ENCODE measurements around the gene CFTR.

The CFTR gene

DNA sequence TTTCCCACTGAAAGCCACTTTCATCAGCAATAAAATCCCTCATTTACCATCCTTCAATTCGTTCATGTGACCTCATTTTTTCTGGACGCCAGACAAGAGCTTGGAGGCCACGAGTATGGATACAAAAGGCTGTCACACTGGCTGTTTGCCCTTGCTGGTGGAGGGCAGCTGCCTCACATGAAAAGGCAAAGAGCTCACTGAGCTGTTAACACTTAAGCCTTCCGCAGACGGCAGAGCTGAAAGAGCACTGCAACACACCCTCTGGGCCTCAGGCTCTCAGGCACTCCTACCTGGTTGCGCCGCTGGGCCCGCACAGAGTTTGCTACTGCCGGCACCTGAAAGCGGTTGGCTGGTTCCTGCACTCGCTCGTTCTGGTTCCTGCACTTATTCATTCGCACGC lies 193.5 kb downstream of the CFTR start:
- Histone ChIP-seq H4K20me1 (ENCODE audit: insufficient read depth, low read length) (no peaks in the 10 kb centered on the region), H3K36me3 (replicated peaks; ENCODE audit: low read depth, low read length) (no peaks in the 10 kb centered on the region), H2AFZ (ENCODE audit: low read depth, low read length) (no peak overlapping the region), H3K27ac (ENCODE audit: low read length) (no peak overlapping the region), H3K9ac (ENCODE audit: low read length) (no peak overlapping the region), H3K79me2 (ENCODE audit: low read length) (no peaks in the 10 kb centered on the region), H3K9me3 (ENCODE audit: insufficient read depth, low read length) (no peaks in the 10 kb centered on the region), H3K4me1 (ENCODE audit: low read length) (no peaks in the 10 kb centered on the region), H3K4me2 (ENCODE audit: low read length) (no peak overlapping the region), H3K4me3 (ENCODE audit: low read length) (no peak overlapping the region), H3K27me3 (ENCODE audit: low read depth, low read length) (no peaks in the 10 kb centered on the region)
- no peak for TF ChIP-seq CTCF (IDR thresholded peaks at IDR 0.05; ENCODE audit: low read depth, low read length)
- no peak for TF ChIP-seq EZH2phosphoT487 (IDR thresholded peaks at IDR 0.05; ENCODE audit: low read depth)

DNA sequence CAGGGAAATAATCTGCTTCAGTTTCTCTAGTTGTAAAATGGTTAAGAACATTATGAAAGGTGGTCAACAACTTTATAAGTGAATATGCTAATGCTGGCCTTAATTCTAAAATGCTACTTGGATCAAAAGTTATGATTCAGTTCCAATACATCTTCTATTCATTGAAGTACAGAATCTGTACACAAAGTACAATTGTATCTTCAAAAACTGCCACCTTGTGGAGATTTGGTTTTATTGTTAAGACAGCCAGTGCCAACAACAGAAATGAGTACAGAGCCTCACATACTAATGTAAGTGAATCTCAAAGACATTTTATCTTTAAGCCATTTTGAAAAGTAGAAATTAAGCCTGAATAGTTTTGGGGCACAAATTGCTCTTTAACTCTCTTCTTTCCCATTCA lies 194.0 kb downstream of the CFTR start:
- no peaks in the 10 kb centered on the region for H3K9me3 ChIP-seq (ENCODE audit: insufficient read depth, low read length)
- H2AFZ ChIP-seq (ENCODE audit: low read depth, low read length): no peak overlapping the region
- TF ChIP-seq EZH2phosphoT487 (IDR thresholded peaks at IDR 0.05; ENCODE audit: low read depth) (no peak), CTCF (IDR thresholded peaks at IDR 0.05; ENCODE audit: low read depth, low read length) (peak; percentile 66)
- no peaks in the 10 kb centered on the region for H3K79me2 ChIP-seq (ENCODE audit: low read length)
- H3K27me3 ChIP-seq (ENCODE audit: low read depth, low read length): no peaks in the 10 kb centered on the region
- H3K9ac ChIP-seq (ENCODE audit: low read length): no peak overlapping the region
- 0 out of 2 replicates have a peak overlapping the region, but pooled peaks have one; percentile 18 for H3K4me2 ChIP-seq (ENCODE audit: low read length)
- no peaks in the 10 kb centered on the region for H3K36me3 ChIP-seq (replicated peaks; ENCODE audit: low read depth, low read length)
- no peak overlapping the region for H3K27ac ChIP-seq (ENCODE audit: low read length)
- H3K4me3 ChIP-seq (ENCODE audit: low read length): no peak overlapping the region
- H4K20me1 ChIP-seq (ENCODE audit: insufficient read depth, low read length): no peaks in the 10 kb centered on the region
- H3K4me1 ChIP-seq (ENCODE audit: low read length): no peaks in the 10 kb centered on the region

DNA sequence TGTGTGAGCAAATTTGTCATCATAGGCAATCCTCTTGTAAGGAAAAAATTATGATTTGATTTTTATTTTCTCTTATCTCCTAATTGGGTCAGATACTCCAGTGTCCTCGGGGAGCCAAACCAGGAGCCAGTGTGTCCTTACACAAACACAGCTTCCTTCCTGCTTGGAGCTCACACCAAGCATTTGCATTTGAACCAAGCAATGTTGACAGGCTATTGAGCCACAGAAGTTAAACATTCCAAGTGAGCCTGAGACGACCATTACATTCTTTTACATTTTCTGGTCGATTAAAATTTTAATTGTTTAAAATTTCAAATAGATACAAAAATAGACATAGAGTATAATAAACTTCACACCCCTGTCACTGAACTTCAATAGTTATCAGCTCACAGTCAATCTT lies 194.8 kb downstream of the CFTR start:
- H2AFZ ChIP-seq (ENCODE audit: low read depth, low read length): no peak overlapping the region
- H3K4me1 ChIP-seq (ENCODE audit: low read length): no peaks in the 10 kb centered on the region
- H3K4me3 ChIP-seq (ENCODE audit: low read length): no peak overlapping the region
- H3K79me2 ChIP-seq (ENCODE audit: low read length): no peaks in the 10 kb centered on the region
- no peak overlapping the region for H3K27ac ChIP-seq (ENCODE audit: low read length)
- no peaks in the 10 kb centered on the region for H4K20me1 ChIP-seq (ENCODE audit: insufficient read depth, low read length)
- no peak overlapping the region for H3K4me2 ChIP-seq (ENCODE audit: low read length)
- H3K36me3 ChIP-seq (replicated peaks; ENCODE audit: low read depth, low read length): no peaks in the 10 kb centered on the region
- no peaks in the 10 kb centered on the region for H3K9me3 ChIP-seq (ENCODE audit: insufficient read depth, low read length)
- TF ChIP-seq CTCF (IDR thresholded peaks at IDR 0.05; ENCODE audit: low read depth, low read length) (no peak), EZH2phosphoT487 (IDR thresholded peaks at IDR 0.05; ENCODE audit: low read depth) (no peak)
- no peak overlapping the region for H3K9ac ChIP-seq (ENCODE audit: low read length)
- H3K27me3 ChIP-seq (ENCODE audit: low read depth, low read length): no peaks in the 10 kb centered on the region

DNA sequence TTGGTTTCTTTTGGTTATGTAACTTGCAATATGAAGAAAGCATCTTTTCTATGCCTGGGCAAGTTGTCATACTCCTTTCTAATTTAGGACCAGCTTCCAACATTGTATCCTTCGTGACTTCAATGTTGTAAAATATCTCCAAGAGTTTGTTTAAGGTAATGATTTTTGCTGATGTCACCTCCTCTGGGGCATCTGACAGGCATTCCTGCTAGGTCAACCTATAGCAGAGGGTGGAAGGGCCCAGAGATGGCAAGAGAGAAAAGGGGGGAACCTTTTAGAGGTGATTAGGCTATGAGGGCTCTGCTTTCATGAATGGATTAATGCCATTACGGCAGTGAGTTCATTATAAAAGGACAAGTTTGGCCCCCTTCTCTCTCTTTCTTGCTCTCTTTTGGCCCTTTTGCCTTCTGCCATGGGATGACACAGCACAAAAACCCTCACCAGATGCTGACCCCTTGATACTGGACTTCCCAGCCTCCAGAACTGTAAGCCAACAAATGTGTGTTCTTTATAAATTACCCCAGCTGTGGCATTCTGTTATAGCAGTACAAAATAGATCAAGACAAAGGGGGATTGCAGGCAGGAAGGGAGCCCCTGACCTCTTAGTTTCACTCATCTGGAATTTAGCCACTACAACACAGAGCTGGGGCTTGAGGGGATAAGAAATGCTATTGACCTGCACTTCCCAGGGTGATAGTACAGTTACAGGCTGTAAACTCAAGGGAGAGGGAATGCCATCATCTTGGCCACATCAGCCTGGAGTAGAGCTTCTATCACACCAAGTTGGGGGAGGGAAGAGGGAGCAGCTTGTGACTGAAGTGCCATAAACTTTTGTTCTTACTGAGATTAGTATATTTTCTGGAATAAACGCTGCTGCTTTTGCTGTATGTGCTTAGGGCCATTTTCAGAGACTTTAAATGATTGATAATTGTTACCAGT lies 195.9 kb downstream of the CFTR start:
- Histone ChIP-seq H3K4me2 (ENCODE audit: low read length) (no peak overlapping the region), H2AFZ (ENCODE audit: low read depth, low read length) (no peak overlapping the region), H3K27ac (ENCODE audit: low read length) (no peak overlapping the region), H3K9me3 (ENCODE audit: insufficient read depth, low read length) (no peaks in the 10 kb centered on the region), H3K36me3 (replicated peaks; ENCODE audit: low read depth, low read length) (no peaks in the 10 kb centered on the region), H3K79me2 (ENCODE audit: low read length) (no peaks in the 10 kb centered on the region), H3K27me3 (ENCODE audit: low read depth, low read length) (no peaks in the 10 kb centered on the region; the same call in 1 of the 2 replicates), H3K4me1 (ENCODE audit: low read length) (no peaks in the 10 kb centered on the region), H4K20me1 (ENCODE audit: insufficient read depth, low read length) (no peaks in the 10 kb centered on the region), H3K4me3 (ENCODE audit: low read length) (no peak overlapping the region), H3K9ac (ENCODE audit: low read length) (no peak overlapping the region)
- TF ChIP-seq EZH2phosphoT487 (IDR thresholded peaks at IDR 0.05; ENCODE audit: low read depth) (no peak), CTCF (IDR thresholded peaks at IDR 0.05; ENCODE audit: low read depth, low read length) (no peak)

Data from OCI-LY3 (cell line).